Chondrocyte (in vitro differentiated cells): Measurements from ENCODE around the gene CCL11. TPM values are rescaled to one million over a fixed set of nuclear protein-coding genes. Genes with fewer than 3 reads are reported as not detected.

Experiments used
- DNase-seq: peaks from one replicate; pipeline ENCODE4 v3.0.0; 2021; ENCODE audit warnings: mixed read lengths, low spot score
- H3K27ac Mint-ChIP-seq: one replicate; pipeline ENCODE4 v1.8.0; 2021; ENCODE audit warnings: mild to moderate bottlenecking, moderate library complexity, mixed read lengths; ENCODE audit not compliant: unreplicated experiment
- H3K27me3 Mint-ChIP-seq: 2 replicates; pipeline ENCODE4 v1.8.0; 2021; ENCODE audit warnings: low read depth, mixed read lengths
- H3K36me3 Mint-ChIP-seq: 2 replicates; pipeline ENCODE4 v1.8.0; 2021; ENCODE audit warnings: low read depth, mixed read lengths
- H3K4me1 Mint-ChIP-seq: 2 replicates; pipeline ENCODE4 v1.8.0; 2021; ENCODE audit warnings: low read depth, mild to moderate bottlenecking, mixed read lengths
- H3K4me3 Mint-ChIP-seq: one replicate; pipeline ENCODE4 v1.8.0; 2021; ENCODE audit warnings: mild to moderate bottlenecking, moderate library complexity, mixed read lengths; ENCODE audit not compliant: unreplicated experiment
- H3K9me3 Mint-ChIP-seq: 2 replicates; pipeline ENCODE4 v1.8.0; 2021; ENCODE audit warnings: low read depth, mixed read lengths
- total RNA-seq: library from RNA; stranded (reverse); gene quantifications from 3 replicates; pipeline ENCODE4 v1.2.1, GENCODE V29; 2021
- TF ChIP-seq, protein P1 (sequence below): fragments of 200-600 bp; sonication (generic); IDR thresholded peaks from 2 replicates; pipeline ENCODE4 v1.5.0; 2021; ENCODE audit warnings: antibody characterized with exemption, mild to moderate bottlenecking, moderate library complexity

Gene CCL11
- total RNA-seq, 1 donor from 2014 or later = not detected

DNA sequence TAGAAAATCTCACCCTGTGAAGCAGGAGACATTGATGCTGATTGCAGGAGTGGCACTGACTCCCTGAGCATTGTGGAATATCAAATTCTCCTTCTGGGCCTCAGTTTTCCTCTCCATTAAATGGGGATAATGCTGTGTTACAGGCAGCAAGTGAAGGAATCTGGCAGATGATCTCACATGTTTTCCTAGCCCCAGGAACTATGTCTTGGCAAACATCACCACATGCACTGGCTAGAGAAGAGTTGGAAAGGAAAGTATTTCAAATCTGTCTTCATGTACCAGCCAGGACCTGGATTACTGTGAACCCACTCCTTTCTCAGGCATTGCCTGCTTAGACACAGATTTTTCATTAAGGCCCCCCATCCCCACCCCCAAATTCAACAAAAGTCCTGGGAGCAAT lies 20.1 kb downstream of the CCL11 start:
- peaks cover 23% of the 10 kb centered on the region for H3K4me1 Mint-ChIP-seq
- H3K27me3 Mint-ChIP-seq = no peaks in the 10 kb centered on the region
- no peak overlapping the region for H3K27ac Mint-ChIP-seq
- no peak overlapping the region for H3K4me3 Mint-ChIP-seq
- no peaks in the 10 kb centered on the region for H3K36me3 Mint-ChIP-seq
- no peaks in the 10 kb centered on the region for H3K9me3 Mint-ChIP-seq
- TF ChIP-seq, protein P1, sequence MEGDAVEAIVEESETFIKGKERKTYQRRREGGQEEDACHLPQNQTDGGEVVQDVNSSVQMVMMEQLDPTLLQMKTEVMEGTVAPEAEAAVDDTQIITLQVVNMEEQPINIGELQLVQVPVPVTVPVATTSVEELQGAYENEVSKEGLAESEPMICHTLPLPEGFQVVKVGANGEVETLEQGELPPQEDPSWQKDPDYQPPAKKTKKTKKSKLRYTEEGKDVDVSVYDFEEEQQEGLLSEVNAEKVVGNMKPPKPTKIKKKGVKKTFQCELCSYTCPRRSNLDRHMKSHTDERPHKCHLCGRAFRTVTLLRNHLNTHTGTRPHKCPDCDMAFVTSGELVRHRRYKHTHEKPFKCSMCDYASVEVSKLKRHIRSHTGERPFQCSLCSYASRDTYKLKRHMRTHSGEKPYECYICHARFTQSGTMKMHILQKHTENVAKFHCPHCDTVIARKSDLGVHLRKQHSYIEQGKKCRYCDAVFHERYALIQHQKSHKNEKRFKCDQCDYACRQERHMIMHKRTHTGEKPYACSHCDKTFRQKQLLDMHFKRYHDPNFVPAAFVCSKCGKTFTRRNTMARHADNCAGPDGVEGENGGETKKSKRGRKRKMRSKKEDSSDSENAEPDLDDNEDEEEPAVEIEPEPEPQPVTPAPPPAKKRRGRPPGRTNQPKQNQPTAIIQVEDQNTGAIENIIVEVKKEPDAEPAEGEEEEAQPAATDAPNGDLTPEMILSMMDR = no peak
- DNase-seq = no peak

DNA sequence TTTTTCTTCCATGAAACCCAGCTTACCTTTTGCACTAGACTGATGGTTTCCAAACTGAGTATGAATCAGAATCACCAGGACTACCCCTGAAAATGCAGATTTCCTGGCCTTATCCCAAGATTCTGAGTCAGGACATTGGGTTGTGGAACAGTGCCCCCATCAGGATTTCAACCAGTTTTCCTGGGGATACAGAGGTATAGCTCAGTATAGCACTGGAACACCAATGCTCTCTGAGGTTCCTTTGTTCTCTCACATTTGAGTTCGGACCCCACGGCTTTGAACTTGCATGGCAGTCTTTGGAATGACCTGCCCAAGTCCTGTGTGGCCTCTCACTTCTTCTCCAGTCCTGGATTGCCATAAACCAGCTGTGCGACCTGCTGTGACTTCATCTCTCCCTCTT lies 20.9 kb downstream of the CCL11 start:
- Mint-ChIP-seq H3K36me3 (no peaks in the 10 kb centered on the region), H3K4me3 (no peak overlapping the region), H3K9me3 (no peaks in the 10 kb centered on the region), H3K27me3 (no peaks in the 10 kb centered on the region), H3K4me1 (peaks cover 14% of the 10 kb centered on the region), H3K27ac (no peak overlapping the region)
- no peak for DNase-seq
- TF ChIP-seq, protein P1 = peak; percentile 72

GRCh38 chr17:34307110-34307509 lies 21.6 kb downstream of the CCL11 start:
- no peaks in the 10 kb centered on the region for H3K36me3 Mint-ChIP-seq
- peaks cover 10% of the 10 kb centered on the region for H3K4me1 Mint-ChIP-seq
- H3K27me3 Mint-ChIP-seq = no peaks in the 10 kb centered on the region
- H3K4me3 Mint-ChIP-seq = no peak overlapping the region
- DNase-seq = no peak
- no peak overlapping the region for H3K27ac Mint-ChIP-seq
- H3K9me3 Mint-ChIP-seq = no peaks in the 10 kb centered on the region
- TF ChIP-seq, protein P1 = no peak

GRCh38 chr17:34308371-34308770 lies 22.8 kb downstream of the CCL11 start:
- no peak overlapping the region for H3K4me3 Mint-ChIP-seq
- TF ChIP-seq, protein P1 = no peak
- H3K27me3 Mint-ChIP-seq = no peaks in the 10 kb centered on the region
- no peak for DNase-seq
- no peaks in the 10 kb centered on the region for H3K36me3 Mint-ChIP-seq
- no peaks in the 10 kb centered on the region for H3K9me3 Mint-ChIP-seq
- peaks cover 18% of the 10 kb centered on the region for H3K4me1 Mint-ChIP-seq
- H3K27ac Mint-ChIP-seq = no peak overlapping the region

DNA sequence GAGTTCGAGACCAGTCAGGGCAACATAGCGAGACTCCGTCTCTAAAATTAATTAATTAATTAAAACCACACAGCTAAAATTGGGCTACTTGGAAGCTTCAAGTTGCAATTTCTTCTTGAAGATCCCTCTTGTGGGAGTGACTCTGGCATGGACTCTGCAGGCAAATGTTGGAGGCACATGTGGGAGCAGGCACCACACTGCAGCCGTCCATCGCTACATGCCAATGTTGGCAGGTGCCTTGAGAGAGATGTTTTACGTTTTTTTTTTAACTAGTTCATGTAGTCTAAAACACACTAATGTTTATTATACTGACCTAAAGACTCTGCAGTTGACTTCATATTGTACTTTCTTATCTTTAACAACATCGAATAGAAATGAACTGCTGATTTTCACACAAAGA lies 25.7 kb downstream of the CCL11 start:
- H3K27ac Mint-ChIP-seq = no peak overlapping the region
- TF ChIP-seq, protein P1 = no peak
- no peaks in the 10 kb centered on the region for H3K27me3 Mint-ChIP-seq
- H3K9me3 Mint-ChIP-seq = no peaks in the 10 kb centered on the region
- no peak overlapping the region for H3K4me3 Mint-ChIP-seq
- no peaks in the 10 kb centered on the region for H3K36me3 Mint-ChIP-seq
- no peak for DNase-seq
- peaks cover 33% of the 10 kb centered on the region for H3K4me1 Mint-ChIP-seq
